GM19193 (cell line): ENCODE data around the gene SLC6A20.

Experiments
- POLR2A ChIP-seq: IDR thresholded peaks from 4 replicates; pipeline ENCODE4 v1.6.1; 2011; ENCODE audit not compliant: insufficient read depth, insufficient read length; ENCODE audit errors: extremely low read depth

Gene SLC6A20

DNA sequence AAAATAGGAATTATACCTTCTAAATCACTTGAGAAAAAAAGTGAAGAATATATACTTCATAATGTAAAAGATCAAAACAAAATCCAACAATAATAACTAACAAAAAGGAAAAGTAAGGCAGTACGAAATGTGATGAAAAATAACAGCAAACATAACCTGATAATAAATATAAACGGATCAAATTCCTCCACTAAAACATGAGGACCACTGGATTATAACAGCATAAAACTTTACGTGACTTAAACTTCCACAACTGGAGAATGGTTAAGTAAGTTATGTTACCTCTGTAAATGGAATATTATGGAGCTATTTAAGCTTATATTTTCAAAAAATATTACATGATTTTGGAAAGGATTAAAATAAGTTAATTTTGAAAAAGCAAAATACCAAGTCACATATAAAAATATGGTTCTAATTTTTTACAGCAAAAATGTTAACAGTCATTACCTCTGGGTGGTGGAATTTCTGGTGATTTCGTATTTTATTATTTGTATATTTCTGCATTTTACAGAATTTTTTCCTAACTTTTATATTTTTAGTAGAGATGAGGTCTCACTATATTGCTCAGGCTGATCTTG is 7.0 kb downstream of the SLC6A20 start:
- no peak for TF ChIP-seq POLR2A

DNA sequence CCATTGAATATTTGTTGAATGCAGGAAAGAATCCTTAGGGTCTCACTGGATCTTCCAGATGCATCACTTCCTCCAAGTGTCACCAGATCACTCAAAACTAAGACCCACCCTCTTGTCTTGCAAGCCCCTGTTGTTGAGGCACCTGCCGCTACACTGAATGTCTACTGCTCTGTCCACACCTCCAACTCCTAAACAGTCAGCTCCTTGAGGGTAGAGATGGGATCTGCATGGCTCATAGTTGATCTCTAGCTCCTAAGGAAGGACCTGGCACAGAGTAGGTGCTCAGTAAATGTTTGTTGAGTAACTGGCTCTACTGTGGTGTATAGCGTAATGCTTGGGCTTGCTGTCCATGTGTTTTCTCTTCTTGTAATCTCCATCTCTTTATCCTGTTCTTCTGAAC is 8.8 kb downstream of the SLC6A20 start:
- TF ChIP-seq POLR2A = no peak

- TF ChIP-seq POLR2A = no peak
Observed at GRCh38 chr3:45786801-45787495, 9.4 kb downstream of the SLC6A20 start.

GRCh38 chr3:45785605-45786150 is 10.7 kb downstream of the SLC6A20 start:
- no peak for TF ChIP-seq POLR2A

GRCh38 chr3:45783667-45784066 is 12.7 kb downstream of the SLC6A20 start:
- no peak for TF ChIP-seq POLR2A

- TF ChIP-seq POLR2A = no peak
Observed at GRCh38 chr3:45782381-45782780, 14.0 kb downstream of the SLC6A20 start.

DNA sequence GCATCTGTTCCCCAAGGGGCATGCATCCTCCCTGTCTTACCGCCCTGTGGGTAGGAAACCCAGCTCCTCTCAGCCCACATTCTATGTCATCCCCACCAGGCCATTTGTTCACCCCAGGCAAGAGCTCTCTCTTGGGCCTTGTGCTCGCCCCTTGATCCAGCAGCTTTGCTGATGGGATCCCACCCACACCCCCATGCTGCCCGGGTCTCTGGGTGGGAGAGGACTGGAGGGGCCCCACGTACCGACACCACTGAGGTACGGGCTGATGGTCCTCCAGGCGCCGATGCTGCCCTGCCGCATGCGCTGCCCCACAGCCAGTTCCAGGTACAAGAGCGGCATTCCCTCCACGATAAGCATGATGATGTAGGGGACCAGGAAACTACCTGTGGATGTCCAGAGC is 14.5 kb downstream of the SLC6A20 start:
- no peak for TF ChIP-seq POLR2A

DNA sequence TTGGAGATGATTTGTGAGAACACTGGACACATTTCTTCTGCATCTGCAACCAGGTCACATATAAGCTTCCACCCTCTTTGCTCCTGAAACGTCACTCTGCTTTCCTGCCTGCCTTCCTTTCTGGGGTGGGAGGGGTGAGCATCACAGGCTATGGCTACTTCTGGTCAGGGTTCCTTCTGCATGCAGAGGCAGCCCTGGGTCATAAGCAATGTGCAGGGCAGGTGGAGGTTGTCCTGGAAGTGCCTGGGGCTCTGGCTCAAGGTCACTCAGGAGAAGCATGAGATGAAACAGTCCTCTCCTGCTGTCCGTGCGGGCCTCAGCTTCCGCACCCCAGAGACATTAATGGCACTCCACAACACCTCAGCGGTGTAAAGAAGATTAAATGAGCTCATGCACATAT is 15.1 kb downstream of the SLC6A20 start:
- no peak for TF ChIP-seq POLR2A

DNA sequence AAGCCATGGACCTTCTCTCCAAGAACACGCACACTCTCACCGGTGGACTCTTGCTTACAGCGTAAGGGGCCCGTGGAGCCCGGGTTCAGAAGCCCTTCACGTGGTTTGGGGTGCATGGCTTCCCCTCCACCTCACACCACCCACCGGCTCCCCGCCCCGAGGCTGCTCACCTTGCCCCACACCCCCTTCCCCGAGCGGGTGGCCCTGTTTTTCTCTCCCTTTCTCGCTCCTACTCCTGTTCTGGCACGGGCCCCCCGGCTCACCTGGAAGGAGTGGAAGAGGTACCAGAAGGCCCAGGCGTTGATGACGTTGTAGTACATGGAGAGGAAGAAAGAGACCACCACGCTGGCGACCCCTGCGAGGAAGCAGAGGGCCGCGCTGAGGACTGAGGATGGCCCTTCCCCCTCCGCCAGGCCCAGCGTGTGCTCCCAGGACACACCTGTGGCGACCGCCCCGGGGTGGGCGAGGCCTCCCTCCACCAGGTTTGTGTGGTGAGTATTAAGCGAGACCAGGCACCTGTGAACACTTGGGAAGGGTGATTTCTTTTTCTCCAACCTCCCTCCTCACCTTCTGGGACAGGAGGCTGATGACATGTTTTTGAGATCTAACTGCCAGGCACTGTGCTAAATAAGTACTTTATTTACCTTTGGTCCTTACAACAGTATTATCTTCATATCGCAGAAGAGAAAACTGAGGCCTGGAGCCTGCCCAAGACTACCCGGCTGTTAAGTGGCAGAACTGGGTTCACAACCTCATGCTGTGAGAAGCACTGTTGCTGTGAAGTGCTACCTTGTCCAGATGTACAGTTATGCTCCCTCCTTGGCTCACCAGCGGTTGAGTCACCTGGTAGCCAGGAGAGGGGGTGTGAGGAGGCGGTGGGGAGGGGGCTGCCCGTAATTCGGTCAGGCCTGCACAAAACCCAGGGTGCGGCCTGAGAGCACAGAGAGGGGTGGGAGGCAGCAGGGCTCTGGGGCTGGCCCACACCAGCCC is 16.3 kb downstream of the SLC6A20 start:
- no peak for TF ChIP-seq POLR2A

DNA sequence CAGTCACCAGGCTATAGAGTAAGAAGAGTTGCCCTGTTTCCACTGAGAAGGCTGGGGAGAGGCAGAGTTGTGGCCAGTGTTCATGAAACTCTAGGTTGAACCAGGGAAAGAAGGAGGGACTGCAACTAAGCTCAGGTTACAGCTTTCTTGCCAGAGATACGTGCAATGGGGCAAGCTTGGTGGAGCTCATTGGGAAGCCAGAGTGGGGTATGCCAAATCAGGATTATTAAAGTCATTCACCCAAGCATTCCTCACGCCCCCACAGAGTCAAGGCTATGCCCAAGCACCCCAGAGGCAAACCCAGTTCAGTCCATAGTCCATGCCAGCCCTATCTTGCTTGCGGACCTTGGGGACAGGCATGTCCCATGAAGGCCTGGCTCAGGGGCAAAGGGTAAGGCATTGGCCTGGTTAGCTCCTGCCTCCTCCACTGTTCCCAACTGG is 17.6 kb downstream of the SLC6A20 start:
- no peak for TF ChIP-seq POLR2A

GRCh38 chr3:45777746-45778386 is 18.5 kb downstream of the SLC6A20 start:
- no peak for TF ChIP-seq POLR2A

DNA sequence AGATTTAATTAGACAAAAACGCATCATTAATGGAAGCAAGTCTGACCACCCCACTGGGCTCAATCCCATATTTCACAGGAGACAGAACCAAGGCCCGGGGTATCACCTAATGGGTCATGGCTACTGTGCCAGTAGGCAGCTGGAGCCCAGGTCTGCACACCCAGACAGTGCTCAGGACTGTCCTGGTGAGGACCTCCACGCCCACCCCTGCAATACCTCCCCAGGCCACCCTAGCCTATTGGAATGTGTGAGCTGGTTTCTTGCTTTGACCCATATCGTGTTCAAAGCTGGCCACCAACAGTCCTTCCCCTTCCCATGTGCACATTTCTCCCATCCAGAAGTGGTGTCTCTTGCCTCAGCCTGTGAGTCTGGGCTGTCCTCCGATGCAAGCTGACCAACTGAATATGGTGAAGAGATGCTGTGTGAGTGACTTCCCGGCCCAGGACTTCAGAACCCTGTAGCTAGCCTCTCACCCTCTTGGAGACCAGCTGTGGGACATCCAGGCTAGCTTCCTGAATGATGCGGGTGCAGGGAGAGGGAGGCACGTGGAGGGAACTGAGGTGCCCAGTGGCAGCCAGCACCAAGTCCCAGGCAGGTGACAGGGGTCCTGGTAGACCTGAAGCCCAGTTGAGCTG is 19.1 kb downstream of the SLC6A20 start:
- no peak for TF ChIP-seq POLR2A

- TF ChIP-seq POLR2A = no peak
Observed at GRCh38 chr3:45776611-45777010, 19.7 kb downstream of the SLC6A20 start.

DNA sequence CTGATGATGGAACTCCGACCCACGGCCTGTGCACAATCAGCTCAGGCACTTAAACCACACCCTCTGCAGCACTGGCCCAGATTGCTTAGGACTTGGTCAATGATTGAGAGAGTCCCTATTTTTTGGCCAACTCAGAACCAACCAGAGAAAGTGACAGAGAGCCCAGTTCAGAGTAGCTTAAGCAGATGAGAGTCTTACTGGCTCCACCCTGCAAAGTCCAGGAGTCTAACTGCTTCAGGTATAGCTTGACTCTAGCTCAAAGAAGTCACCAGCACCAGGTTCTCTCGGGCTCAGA is 20.1 kb downstream of the SLC6A20 start:
- no peak for TF ChIP-seq POLR2A
